Measurements from ENCODE around the gene ZFYVE9.

The ZFYVE9 gene

DNA sequence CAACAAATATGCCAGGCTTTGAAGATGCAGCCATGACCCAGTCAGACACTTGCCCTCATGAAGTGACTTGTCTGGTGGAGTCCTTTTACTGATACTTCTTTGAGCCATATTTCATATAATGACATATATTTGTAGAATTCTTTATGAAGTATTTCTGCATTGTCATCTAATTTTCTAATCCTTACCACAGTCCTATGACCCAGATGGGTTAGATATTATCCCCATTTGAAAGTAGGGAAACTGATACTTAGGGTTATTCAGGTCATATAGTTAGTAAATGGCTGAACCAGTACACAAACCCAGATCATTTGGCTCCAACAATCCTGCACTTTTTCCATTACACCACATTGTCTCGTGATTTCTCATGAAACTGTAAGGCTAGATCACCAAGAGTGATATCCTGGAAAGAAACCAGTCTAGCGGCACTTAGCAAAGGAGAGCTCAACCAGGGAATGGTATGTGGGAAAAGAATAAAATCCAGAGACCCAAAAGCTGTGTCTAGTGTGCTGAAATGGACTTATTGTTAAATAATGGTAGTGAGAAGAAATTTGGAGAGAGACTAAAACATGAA, 49.6 kb downstream of the ZFYVE9 start:
- TF ChIP-seq, protein P1, sequence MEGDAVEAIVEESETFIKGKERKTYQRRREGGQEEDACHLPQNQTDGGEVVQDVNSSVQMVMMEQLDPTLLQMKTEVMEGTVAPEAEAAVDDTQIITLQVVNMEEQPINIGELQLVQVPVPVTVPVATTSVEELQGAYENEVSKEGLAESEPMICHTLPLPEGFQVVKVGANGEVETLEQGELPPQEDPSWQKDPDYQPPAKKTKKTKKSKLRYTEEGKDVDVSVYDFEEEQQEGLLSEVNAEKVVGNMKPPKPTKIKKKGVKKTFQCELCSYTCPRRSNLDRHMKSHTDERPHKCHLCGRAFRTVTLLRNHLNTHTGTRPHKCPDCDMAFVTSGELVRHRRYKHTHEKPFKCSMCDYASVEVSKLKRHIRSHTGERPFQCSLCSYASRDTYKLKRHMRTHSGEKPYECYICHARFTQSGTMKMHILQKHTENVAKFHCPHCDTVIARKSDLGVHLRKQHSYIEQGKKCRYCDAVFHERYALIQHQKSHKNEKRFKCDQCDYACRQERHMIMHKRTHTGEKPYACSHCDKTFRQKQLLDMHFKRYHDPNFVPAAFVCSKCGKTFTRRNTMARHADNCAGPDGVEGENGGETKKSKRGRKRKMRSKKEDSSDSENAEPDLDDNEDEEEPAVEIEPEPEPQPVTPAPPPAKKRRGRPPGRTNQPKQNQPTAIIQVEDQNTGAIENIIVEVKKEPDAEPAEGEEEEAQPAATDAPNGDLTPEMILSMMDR (IDR thresholded peaks at IDR 0.05): no peak

DNA sequence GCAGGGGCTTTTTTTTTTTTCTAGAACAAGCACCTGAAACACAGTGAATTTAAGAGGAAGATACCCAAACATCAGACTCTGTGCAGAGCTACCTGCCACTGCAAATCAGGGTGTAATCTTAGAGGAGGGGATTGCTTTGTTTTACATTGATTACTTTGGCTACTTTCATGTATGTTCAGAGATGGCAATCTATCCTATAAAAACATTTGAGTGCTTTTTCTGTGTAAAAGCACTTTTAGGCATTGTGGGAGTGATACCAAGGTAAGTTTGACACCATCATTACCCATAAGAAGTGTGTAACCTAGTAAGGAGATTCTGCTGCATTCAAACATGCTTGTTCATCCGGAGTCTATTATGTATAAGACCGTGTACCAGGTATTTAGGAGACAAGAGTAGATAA, 50.1 kb downstream of the ZFYVE9 start:
- TF ChIP-seq, protein P1 (IDR thresholded peaks at IDR 0.05): no peak

DNA sequence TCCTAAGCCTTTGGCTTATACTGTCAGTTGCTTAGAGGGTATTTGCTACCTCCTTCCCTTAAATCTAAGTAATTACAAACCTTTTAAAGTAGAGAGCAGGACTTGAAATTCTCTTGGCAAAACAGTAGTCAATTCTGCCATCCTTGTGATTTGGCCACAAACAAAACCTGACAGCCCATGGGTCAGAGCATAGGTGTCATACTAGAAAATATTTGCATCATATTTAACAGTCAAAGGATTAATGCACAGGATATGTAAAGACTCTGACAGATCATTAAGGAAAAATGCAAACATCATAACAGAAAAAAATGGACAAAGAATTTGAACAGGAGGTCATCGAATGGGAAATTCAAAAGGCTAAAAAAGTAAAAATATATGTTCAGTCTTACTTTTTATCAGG, 50.5 kb downstream of the ZFYVE9 start:
- TF ChIP-seq, protein P1 (IDR thresholded peaks at IDR 0.05): no peak

DNA sequence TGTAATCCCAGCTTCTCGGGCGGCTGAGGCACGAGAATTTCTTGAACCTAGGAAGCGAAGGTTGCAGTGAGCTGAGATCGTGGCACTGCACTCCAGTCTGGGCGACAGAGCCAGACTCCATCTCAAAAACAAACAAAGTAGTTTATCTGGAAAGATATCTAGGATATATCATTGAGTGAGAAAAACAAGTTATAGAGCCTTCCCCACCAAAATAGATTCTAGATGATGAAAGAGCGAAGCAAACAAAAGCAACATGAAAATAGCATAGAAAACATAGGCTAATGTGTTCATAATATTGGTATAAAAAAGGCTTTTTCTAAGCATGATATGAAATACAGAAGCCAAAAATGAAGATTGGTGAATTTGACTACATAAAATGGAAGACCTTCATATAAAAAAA, 52.1 kb downstream of the ZFYVE9 start:
- TF ChIP-seq, protein P1 (IDR thresholded peaks at IDR 0.05): no peak

DNA sequence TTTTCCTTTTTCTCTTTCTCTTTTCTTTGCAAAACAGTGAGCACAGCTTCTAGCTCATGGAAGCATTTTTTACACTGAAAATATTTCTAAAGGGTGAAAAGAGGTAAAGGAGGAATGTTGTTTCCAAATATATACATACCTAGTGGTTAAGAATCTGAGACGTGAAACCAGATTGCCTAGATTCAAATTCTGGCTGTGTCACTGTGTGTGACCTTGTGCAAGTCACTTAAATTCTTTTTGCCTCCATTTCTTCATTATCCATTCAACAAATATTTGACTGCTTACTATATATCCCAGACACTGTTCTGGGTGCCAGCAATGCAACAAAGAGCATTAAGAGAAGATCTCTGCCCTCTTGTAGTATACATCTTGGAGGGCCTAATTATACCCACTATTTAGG, 53.3 kb downstream of the ZFYVE9 start:
- TF ChIP-seq, protein P1 (IDR thresholded peaks at IDR 0.05): no peak

DNA sequence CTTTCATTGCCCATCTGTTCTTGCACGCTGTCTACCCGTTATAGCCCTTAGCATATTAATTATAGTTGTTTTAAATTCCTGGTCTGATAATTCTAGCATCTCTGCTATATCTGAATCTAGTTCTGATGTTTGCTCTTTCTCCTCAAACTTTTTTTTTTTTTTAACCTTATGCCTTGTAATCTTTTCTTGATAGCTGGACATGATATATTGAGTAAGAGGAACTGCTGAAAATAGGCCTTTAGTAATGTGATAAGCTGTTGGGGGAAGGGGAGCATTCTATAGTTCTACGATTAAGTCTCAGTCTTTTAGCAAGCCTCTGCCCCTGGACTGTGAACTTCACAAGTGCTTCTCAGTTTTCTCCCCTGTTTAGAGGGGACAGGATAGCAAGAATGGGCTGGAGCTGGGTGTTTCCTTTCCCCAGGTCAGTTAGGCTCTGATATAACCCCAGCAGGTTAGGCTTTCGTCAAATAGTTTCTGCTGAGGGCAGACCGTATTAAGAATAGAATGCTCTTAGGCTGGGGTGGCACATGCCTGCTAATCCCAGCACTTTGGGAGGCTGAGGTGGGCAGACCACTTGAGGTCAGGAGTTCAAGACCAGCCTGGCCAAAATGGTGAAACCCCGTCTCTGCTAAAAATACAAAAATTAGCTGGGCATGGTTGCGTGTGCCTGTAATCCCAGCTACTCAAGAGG, 62.2 kb downstream of the ZFYVE9 start:
- TF ChIP-seq, protein P1 (IDR thresholded peaks at IDR 0.05): no peak

DNA sequence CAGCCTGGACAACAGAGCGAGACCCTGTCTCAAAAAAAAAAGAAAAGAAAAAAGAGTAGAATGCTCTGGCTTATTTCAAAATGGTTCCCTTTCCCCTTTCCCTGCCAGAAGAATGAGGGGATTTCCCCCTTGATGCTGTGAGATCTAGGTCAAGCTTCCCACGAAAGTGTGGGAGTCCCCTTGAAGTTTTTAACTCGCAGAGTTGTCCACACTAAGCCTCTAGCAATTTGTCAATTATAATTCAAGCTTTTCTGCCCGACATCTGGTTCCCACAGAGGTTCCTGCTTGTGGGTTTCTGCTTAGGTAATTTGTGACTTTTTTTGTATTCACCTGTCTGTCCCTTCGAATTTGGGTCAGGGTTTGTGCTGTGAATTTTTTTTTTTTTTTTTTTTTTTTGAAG, 62.8 kb downstream of the ZFYVE9 start:
- TF ChIP-seq, protein P1 (IDR thresholded peaks at IDR 0.05): no peak

All from LNCAP (cell line).